Activated T-cell treated with anti-CD3 and anti-CD28 coated beads for 24 hours (primary cell): ENCODE measurements around the gene FAM118B.
"Not testable (repeated sequence)": the region's sequence is repeated elsewhere in the genome, so short reads cannot be mapped to it uniquely, and the experiment has no call there.

ENCODE experiments used
- DNase-seq: peaks from one replicate; pipeline ENCODE4 v3.0.0-alpha.2; 2020; ENCODE audit warnings: low read depth

FAM118B gene

DNA sequence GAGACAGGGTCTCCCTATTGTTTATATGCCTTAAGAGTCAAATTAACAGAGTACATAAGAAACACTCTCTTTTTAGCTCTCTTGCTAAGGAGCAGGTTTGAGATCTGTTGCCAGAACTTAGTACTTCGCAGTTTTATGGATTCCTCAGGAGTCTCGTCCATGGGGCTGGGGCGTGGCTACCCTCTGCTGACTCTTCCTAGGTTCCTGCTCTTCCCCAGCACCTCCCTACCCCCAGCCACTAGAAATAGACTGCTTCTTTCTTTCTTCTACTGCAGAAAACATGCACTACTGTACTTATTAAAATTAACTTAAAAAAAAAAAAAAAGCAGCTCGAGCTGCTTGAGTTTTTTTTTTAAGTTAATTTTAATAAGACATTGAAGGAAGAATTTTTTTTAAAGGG, 8.0 kb downstream of the FAM118B start:
- no peak for DNase-seq

- DNase-seq: no peak
These were observed 13.2 kb downstream of the FAM118B start for GRCh38 chr11:126224647-126225294.

GRCh38 chr11:126225295-126225665, 13.7 kb downstream of the FAM118B start:
- no peak for DNase-seq

DNA sequence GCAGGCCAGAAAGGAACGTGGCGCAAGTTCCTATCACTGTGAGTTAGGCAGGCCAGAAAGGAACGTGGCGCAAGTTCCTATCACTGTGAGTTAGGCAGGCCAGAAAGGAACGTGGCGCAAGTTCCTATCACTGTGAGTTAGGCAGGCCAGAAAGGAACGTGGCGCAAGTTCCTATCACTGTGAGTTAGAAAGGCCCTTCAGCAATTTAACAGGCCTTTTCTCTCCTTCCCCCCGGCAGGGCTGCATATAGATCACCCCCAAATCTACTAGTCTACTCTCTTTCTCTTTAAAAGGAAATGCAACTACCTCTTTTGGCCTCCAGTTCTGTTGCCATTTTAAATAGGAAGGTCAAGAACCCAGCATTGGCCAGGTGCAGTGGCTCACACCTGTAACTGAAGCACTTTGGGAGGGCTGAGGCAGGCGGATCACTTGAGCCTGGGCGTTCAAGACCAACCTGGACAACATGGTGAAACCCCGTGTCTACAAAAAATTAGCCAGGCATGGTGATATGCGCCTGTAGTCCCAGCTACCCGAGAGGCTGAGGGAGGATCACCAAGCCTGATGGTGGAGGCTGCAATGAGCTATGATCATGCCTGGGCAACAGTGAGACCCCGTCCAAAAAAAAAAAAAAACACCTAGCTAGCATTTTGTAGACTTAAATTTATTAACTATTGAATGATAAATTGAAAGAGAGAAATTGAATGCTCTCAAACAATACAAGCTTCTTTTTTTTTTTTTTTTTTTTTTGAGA, 14.9 kb downstream of the FAM118B start:
- DNase-seq: no peak

- DNase-seq: no peak
These were observed 18.4 kb downstream of the FAM118B start for GRCh38 chr11:126229858-126230540.

DNA sequence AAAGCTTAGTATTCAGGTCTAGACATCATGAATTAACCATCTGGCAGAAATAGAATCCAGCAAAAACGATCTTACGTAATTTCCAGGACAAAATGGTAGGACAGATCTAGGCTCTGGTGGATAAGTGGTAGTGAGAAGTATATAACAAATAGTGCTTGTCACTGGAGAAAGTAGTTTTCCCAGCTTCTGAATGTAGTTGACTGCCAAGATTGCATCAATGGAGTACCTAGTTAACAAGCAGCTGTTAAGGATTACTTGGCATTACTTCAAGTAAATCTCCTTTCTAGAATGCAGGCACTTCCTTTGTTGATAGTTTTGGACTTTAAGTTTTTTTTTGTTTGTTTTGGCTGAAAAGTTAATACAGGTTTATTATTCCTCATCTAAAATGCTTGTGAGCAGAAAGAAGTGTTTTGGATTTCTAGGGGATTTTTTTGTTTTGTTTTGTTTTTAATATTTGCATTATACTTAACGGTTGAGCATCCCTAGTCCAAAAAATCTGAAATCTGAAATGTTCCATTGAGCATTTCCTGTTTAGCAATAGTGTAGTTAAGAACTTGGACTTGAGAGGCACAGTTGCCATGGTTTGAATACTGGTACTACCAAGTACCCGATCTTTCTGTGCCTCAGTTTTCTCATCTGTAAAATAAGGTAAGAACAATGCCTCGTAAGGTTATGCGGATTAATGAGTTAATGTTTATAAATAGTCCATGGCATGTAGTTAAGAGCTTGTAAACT, 20.3 kb downstream of the FAM118B start:
- DNase-seq: no peak

DNA sequence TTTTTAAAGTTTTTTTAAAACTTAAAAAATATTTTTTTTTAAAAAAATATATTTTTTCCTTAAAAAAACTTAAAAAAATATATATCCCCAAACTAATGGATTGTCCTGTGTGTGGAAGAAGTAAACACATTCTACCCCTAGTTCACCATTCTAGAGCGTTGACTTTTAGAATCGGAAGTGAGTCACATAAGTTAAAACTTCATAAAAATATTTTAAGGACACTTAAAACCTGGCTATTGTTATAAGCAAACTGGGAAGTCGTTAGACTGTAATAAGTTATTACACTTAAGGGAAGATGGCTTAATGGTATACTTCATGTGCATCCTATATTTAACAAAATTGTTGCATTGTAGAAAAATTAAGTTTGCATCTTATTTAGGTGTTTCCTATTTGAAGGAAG, 21.1 kb downstream of the FAM118B start:
- DNase-seq: no peak

DNA sequence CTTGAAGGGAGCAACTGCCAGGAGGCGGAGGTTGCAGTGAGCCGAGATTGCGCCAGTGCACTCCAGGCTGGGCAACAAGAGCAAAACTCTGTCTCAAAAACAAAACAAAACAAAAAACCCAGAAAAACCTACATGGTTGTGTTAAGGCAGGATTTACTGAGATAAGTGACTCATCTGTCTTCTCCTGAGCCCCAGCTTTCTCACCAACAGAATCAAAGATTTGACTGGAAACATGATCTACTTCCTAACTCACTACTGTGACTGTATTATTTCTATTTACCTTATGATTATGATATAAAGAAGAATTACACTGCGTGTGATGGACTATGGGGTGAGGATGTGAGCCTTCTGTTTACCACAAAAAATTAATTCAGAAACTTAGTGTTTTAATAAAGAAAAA, 21.8 kb downstream of the FAM118B start:
- DNase-seq: no peak

- DNase-seq: no peak
These were observed 35.1 kb downstream of the FAM118B start for GRCh38 chr11:126246636-126247035.

DNA sequence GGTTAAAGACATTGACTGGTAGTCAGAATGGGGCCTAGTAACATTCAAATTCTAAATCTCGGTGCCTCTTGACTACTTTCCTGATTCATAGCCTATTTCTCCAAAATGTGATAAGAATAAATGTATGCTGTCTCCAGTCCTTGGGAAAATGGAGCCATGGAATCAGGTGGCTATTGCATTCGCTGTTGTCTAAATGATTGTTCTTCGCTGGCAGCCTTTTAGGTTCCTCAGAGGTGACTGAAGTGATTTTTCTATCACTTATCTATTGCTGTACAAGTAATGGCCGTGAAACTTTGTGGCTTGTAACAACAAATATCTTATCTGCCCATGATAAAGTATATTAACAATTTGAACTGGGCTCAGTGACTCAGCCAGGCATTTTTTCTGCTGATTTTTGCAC, 41.7 kb downstream of the FAM118B start:
- DNase-seq: no peak

- no peak for DNase-seq
These were observed 43.2 kb downstream of the FAM118B start for GRCh38 chr11:126254819-126255218.

GRCh38 chr11:126255507-126255906, 43.9 kb downstream of the FAM118B start:
- DNase-seq: not testable (repeated sequence)

DNA sequence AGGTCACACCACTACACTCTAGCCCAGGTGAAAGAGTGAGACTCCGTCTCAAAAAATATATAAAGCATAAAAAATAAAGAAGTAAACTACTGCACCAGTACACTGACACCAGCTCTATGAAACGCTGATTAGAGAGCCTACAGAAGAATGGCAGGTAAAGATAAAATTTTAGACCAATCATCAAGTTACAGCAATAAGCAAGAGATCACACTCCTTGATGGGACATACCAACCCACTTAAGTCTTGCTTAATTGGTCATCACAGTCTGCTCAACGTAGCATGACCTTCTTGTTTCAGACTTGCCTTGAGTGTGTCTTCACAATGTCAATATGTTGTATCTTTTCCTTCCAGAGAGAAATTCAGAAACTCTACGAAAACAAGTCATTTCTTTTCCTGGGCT, 44.6 kb downstream of the FAM118B start:
- DNase-seq: no peak

DNA sequence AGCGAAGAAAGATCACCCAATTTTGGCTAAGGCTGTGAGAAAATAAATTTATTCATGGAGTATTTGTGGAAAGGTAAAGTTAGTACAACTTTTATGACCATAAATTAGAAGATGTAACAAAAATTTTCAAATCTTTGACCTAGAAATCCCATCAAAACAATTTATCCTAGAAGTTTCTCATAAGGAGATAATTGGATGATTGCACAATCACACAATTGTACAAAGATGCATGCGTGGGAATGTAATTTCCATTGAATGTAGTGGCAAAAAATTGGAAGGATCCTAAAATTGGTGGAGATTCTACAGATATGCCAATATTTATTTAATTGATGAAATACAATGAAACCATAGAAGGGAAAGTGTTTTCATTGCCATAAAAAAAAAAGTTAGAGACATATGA, 45.6 kb downstream of the FAM118B start:
- no peak for DNase-seq

DNA sequence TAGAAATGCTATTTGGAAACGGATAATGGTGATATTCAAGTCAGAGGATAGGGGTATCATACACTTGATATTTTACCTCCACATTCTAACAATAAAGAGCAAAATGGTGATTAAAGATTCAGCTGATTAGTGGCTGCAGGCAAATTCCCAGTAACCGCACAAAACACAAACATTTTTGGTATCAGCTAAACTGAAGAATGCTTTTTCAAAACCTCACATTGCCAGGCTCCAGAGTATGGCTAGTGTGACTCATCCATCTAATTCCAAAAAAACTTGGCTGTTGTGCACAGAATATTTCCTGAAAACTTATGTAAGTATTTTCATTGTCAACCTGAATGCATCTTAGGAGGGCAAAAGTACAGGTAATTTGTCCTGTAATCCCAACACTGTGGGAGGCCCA, 46.2 kb downstream of the FAM118B start:
- no peak for DNase-seq

- no peak for DNase-seq
These were observed 50.6 kb downstream of the FAM118B start for GRCh38 chr11:126262216-126262615.

GRCh38 chr11:126263489-126263888, 51.9 kb downstream of the FAM118B start:
- DNase-seq: no peak

- DNase-seq: no peak
These were observed 54.2 kb downstream of the FAM118B start for GRCh38 chr11:126265811-126266210.

DNA sequence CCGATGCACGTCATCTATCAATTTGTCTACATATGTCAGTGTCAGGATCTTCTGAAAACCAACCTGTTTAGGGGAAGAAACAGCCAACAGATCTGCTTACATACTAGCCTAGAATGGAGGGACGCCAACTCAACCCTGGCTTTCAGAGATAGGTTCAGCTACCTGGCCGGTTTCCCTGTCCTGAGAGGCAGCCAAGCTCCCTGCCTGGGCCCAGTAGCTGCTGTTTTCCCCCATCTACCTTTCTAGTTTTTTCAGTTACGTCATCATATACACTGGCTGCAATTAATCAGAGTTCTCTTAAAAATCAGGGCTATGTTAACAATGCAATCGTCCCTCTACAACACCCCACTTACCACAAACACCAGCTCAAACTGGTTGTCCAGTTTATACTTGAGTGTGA, 56.1 kb downstream of the FAM118B start:
- no peak for DNase-seq

GRCh38 chr11:126268361-126268707, 56.8 kb downstream of the FAM118B start:
- DNase-seq: no peak

DNA sequence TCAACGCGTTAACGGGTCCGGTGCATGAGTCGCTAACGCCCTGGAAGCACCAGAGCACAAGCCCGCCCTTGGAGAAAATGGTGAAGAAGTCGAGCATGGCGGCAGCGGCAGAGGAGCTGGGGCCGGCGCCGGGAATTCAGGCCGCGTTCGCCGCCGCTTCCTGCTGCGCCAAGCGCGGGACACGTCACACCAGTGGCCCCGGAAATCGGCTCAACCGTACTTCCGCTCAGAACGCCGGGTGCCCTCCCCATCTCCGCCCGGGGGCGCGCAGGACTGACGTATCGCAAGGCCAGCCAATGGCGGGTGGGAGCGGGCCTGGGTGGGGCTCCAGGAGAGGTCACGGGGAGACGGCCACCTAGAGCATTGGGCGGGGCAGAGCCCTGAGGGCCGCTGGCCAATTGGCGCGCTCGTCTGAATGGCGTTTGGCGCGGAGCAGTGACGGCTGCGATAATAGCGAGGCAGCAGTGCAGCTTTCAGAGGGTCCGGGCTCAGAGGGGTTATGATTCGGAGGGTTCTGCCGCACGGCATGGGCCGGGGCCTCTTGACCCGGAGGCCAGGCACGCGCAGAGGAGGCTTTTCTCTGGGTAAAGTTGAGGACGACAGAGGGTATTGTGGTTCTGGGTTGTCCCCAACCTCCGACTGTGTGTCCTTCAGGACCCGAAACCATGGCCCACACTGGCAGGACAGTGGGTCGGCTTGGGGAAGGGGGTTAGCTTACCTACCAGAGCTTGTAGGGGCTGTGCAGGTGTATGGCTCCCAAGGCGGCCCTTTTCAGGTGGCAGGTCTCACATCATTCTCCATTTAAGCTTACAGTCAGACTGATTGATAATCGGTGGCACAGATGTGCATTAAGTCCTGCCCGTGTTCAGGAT, 57.4 kb downstream of the FAM118B start, which contains the start of the genes FOXRED1 and SRPRA:
FOXRED1 (plus strand) TSS at position 447 of the 872 bp plus-strand sequence; CDS start at position 500, 53 bp downstream.
SRPRA (minus strand) TSS at position 188 of the 872 bp plus-strand sequence; CDS start at position 97, 91 bp downstream.
- peak; percentile 100 for DNase-seq
